Spinal cord (tissue), 10 donors: Measurements from ENCODE around the gene PUS3. TPM values are rescaled to one million over a fixed set of nuclear protein-coding genes. Genes with fewer than 3 reads are reported as not detected.

Source experiments
- DNase-seq, 6 donors: peaks; one replicate each; pipeline versions ENCODE4 v3.0.0 to v3.0.0-alpha.2; 2013 to 2015; ENCODE audit warnings: low spot score in 6 of 6, low read depth in 4 of 6
- H3K27ac ChIP-seq: one replicate; pipeline ENCODE4 v1.5.1; 2013; ENCODE audit warnings: low read depth, low read length, control low read depth
- H3K27me3 ChIP-seq: one replicate; pipeline ENCODE4 v1.6.1; 2013; ENCODE audit warnings: low read length; ENCODE audit not compliant: control insufficient read depth, insufficient read depth
- H3K36me3 ChIP-seq: one replicate; pipeline ENCODE4 v1.6.1; 2013; ENCODE audit warnings: low read length; ENCODE audit not compliant: control insufficient read depth, insufficient read depth
- H3K4me1 ChIP-seq: one replicate; pipeline ENCODE4 v1.6.1; 2013; ENCODE audit warnings: low read length; ENCODE audit not compliant: control insufficient read depth, insufficient read depth
- H3K4me3 ChIP-seq: one replicate; pipeline ENCODE4 v1.5.1; 2013; ENCODE audit warnings: low read depth, low read length, control low read depth
- H3K9me3 ChIP-seq: one replicate; pipeline ENCODE4 v1.6.1; 2013; ENCODE audit warnings: low read length; ENCODE audit not compliant: control insufficient read depth, insufficient read depth
- WGBS: methylation state at CpG from one replicate; pipeline ENCODE4 v1.1.5; 2013; ENCODE audit warnings: missing lambda C conversion rate; ENCODE audit not compliant: insufficient coverage; 5-methylcytosine and 5-hydroxymethylcytosine counted together
- polyA plus RNA-seq, 2 donors: library from polyadenylated mRNA; unstranded; fragments of 120-200 nt; gene quantifications; one replicate each; pipeline ENCODE4 v1.2.1, GENCODE V29; 2013; ENCODE audit not compliant: insufficient read length in 2 of 2
- total RNA-seq, 2 donors: library from RNA; depleted of rRNA in 1 of 2; stranded (reverse); fragments of 120-200 nt in 1 of 2; fragments of >200 nt in 1 of 2; gene quantifications; one replicate each; pipeline versions ENCODE4 v1.2.3 to v1.2.4, GENCODE V29; 2013 to 2014
- donor health status: healthy.

The PUS3 gene
- total and polyA plus RNA-seq, 4 donors, result 9.3 to 12.6 (median 11.0) TPM

DNA sequence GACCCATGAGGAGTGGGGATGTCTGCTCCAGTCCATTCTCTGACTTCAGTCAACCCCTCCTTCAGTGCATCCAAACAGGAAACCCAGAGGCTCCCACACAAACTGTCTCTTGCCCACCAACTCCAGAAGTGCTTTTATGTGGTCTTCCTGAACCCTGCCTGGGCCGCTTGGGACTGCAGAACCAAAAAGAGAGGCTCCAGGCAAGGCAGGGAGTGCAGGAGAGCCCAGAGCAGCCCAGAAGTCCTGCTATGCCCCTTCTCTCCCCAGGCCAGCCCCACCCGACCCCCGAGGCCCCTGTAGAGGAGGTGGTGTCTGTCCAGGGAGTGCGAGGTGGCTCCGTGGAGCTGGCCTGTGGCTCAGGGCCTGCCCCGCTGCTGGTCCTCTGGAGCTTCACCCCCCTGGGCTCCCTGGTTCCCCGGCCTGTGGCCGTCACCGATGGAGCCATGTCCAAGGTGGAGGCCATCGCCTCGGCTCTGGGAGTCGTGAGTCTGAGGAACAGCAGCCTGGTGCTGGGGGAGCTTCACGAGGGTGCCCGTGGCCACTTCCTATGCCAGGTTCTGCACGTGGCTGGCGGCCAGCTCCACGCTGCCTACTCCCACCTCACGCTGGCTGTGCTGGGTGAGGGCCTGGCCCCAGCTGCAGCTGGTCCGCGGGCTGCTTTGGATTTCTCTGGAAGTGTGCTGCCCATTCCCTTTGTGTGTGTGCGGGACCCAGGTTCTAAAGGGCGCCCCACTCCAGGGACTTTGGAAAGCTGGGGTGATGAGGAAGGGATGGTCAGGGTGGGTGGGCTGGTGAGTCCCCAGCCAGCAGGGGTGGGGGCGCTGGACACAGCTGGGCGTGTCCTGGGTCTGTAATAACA lies 44.6 kb upstream of the PUS3 start:
- H3K9me3 ChIP-seq, result no peaks in the 10 kb centered on the region
- H3K4me3 ChIP-seq, result no peak overlapping the region
- peaks cover 19% of the 10 kb centered on the region for H3K36me3 ChIP-seq
- 89% methylated on average over 24 of the region's 24 CpGs for WGBS
- no peak for DNase-seq
- no peak overlapping the region for H3K27ac ChIP-seq
- H3K4me1 ChIP-seq, result peaks cover 9% of the 10 kb centered on the region
- no peaks in the 10 kb centered on the region for H3K27me3 ChIP-seq

GRCh38 chr11:125946712-125947418 lies 43.9 kb upstream of the PUS3 start:
- H3K27me3 ChIP-seq, result peaks cover 2% of the 10 kb centered on the region
- peaks cover 12% of the 10 kb centered on the region for H3K4me1 ChIP-seq
- H3K9me3 ChIP-seq, result no peaks in the 10 kb centered on the region
- 96% methylated on average over 8 of the region's 14 CpGs for WGBS
- H3K4me3 ChIP-seq, result no peak overlapping the region
- H3K36me3 ChIP-seq, result peaks cover 19% of the 10 kb centered on the region
- no peak for DNase-seq
- H3K27ac ChIP-seq, result no peak overlapping the region

DNA sequence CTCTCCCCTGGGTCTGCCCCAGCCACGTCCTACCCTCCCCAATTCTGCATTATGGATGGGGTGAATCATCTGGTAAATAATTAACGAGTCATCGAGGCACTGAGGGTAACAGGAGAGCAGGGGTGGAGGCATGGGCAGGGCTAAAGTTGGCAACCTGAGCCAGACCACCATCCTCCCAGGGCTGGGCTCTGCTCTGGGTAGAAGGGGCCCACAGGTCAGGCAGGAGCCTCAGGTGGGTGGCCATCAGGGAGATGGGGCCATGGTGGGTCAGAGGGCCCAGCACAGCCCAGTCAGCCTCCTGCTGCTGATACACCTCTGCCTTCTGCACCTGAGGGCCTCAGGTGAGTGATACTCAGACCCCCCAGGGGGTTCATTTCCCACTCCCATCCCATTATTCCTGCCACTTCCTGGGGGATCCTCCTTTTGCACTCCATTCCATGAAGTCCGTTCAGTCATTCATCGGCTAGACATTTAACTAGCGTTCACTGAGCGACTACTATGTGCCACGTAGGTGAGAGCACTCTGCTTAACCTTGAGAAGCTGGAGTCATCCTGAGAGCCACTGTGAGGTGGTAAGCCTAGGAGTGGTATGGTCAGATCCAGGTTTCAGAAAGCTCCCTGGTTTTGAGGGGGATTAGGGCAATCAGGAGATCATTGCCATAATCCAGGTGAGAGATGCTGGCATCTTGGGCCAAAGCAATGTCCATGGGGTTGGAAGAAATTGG lies 43.0 kb upstream of the PUS3 start, which contains the start of gene VSIG10L2:
Gene VSIG10L2, plus strand, starts transcription at position 248 of the 724 bp plus-strand sequence. Its CDS starts 12 bp downstream, at position 260.
- H3K9me3 ChIP-seq, result no peaks in the 10 kb centered on the region
- H3K36me3 ChIP-seq, result peaks cover 14% of the 10 kb centered on the region
- WGBS, result 96% methylated on average over 5 of the region's 8 CpGs
- no peak for DNase-seq
- peaks cover 6% of the 10 kb centered on the region for H3K27me3 ChIP-seq
- peaks cover 12% of the 10 kb centered on the region for H3K4me1 ChIP-seq
- no peak within 1 kb of the TSS for H3K4me3 ChIP-seq
- no peak within 1 kb of the TSS for H3K27ac ChIP-seq

DNA sequence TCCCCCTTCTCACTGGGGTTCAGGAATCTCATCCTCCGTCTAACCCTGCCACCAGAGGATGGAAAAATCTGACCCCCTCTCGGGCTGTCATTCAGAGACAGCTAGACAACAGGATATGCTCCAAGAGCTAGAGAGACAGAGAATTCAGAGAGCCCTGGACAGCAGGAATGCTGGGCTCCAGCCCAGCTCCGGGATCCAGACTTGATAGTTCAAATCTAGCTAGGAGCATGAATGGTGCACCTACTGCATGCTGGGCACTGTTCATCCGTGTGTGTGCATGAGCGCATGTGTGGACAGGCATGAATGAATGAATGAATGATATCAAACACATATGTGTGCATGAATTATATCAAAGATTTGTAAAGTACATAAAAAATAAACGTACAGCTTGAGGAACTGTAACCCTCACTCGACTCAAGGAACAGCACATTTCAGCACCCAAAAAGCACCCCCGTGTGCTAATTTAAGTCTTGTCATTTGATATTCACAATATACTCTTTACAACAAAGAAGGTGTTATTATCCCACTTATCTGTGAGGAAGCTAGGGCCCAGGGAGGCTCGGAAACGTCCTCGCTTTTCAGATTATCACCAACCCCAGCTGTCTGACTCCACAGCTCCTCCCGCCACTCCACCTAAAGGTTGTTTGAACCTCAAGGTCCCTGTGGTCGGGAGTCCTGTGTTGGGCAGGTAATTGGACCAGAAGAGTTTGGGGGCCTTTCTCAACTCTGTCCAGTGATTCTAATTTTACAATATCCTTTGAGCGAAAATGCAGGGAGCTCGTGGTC lies 42.2 kb upstream of the PUS3 start:
- no peak for DNase-seq
- Histone ChIP-seq H3K27ac (no peak overlapping the region), H3K36me3 (peaks cover 11% of the 10 kb centered on the region), H3K9me3 (no peaks in the 10 kb centered on the region), H3K4me1 (peaks cover 11% of the 10 kb centered on the region), H3K27me3 (peaks cover 6% of the 10 kb centered on the region), H3K4me3 (no peak overlapping the region)
- 76% methylated on average over 3 of the region's 15 CpGs for WGBS

GRCh38 chr11:125944350-125945010 lies 41.5 kb upstream of the PUS3 start:
- H3K27ac ChIP-seq, result no peak overlapping the region
- DNase-seq, result no peak
- H3K4me1 ChIP-seq, result peaks cover 11% of the 10 kb centered on the region
- no peaks in the 10 kb centered on the region for H3K9me3 ChIP-seq
- peaks cover 11% of the 10 kb centered on the region for H3K36me3 ChIP-seq
- H3K4me3 ChIP-seq, result no peak overlapping the region
- H3K27me3 ChIP-seq, result peaks cover 6% of the 10 kb centered on the region
- WGBS, result 74% methylated on average over 9 of the region's 13 CpGs

- Histone ChIP-seq H3K9me3 (no peaks in the 10 kb centered on the region), H3K27me3 (peaks cover 6% of the 10 kb centered on the region), H3K4me3 (no peak overlapping the region), H3K27ac (no peak overlapping the region), H3K36me3 (peaks cover 11% of the 10 kb centered on the region), H3K4me1 (peaks cover 17% of the 10 kb centered on the region)
- DNase-seq, result no peak
- WGBS, result 81% methylated on average over 6 of the region's 9 CpGs
Measured at GRCh38 chr11:125943661-125944349, 40.8 kb upstream of the PUS3 start.

GRCh38 chr11:125942771-125943428 lies 39.9 kb upstream of the PUS3 start:
- H3K4me3 ChIP-seq, result no peak overlapping the region
- H3K36me3 ChIP-seq, result peaks cover 5% of the 10 kb centered on the region
- 85% methylated on average over 11 of the region's 12 CpGs for WGBS
- no peak for DNase-seq
- peaks cover 17% of the 10 kb centered on the region for H3K4me1 ChIP-seq
- H3K27ac ChIP-seq, result no peak overlapping the region
- no peaks in the 10 kb centered on the region for H3K9me3 ChIP-seq
- H3K27me3 ChIP-seq, result peaks cover 6% of the 10 kb centered on the region
